GM19099 (cell line): ENCODE data around the gene PAQR8.

Experiments
- POLR2A ChIP-seq: IDR thresholded peaks from 3 replicates; pipeline ENCODE4 v1.6.1; 2011; ENCODE audit warnings: low read depth; ENCODE audit not compliant: insufficient read length; ENCODE audit errors: extremely low read depth

The PAQR8 gene

DNA sequence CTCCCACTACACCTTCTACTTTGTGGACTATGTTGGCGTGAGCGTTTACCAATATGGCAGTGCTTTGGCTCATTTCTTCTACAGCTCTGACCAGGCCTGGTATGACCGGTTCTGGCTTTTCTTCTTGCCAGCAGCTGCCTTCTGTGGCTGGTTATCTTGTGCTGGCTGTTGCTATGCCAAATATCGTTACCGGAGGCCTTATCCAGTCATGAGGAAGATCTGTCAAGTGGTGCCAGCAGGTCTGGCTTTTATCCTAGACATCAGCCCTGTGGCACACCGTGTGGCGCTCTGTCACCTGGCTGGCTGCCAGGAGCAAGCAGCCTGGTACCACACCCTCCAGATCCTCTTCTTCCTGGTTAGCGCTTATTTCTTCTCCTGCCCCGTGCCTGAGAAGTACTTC is 41.7 kb downstream of the PAQR8 start:
- no peak for TF ChIP-seq POLR2A

DNA sequence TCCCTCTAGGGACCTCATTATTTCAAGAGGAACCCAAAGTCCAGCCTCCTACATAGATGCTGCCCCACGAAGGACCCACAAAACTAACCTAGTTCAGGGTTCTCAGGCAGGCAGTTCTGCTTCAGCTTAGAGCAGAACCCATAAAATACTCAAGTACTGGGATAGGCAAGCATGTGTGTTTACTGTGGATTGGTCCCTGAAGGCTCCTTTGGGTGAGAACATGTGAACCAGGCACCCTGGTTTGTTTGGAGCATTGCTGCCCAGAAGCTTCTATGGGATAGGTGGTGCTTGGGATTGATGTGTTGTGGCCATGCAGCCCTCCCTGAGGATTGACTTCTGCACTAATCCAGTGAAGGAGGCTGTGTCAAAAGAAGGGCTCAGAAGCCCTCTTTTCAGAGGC is 43.3 kb downstream of the PAQR8 start:
- no peak for TF ChIP-seq POLR2A

DNA sequence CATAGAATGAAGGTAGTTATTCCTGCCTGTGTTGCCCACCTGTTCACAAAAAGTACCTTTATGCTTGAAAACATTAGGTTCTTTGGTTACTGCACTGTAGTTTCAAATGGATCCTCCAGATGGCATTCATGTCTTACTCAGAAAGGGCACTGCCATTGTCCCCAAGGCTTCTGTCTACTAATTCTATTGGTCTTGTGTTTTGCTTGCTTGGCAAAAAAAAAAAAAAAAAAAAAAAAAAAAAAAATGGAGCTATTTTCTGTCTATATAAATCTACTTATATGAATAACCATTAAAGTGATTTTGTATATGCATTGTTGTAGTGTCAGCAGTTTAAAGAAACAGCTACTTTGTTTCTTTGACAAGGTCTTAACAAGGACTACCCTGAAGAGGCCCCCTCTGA is 45.5 kb downstream of the PAQR8 start:
- no peak for TF ChIP-seq POLR2A

DNA sequence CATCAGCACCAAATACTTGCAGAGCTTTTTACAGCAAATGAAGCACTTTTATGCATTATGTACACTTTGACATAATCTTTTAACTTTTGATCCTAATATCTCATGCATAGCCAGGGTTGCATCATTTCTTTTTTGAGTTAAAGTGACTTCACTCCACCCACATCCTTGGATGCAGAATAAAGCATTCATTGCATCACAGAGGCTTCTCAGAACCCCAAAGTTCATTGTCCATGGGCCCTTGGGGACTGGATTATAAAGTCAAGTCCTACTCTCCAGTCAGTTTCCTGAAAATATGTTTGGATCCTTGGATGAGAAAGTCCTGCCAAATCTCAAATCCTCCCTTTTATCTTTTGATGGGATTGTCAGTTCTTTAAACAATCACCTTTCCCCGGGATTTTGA is 47.5 kb downstream of the PAQR8 start:
- no peak for TF ChIP-seq POLR2A

DNA sequence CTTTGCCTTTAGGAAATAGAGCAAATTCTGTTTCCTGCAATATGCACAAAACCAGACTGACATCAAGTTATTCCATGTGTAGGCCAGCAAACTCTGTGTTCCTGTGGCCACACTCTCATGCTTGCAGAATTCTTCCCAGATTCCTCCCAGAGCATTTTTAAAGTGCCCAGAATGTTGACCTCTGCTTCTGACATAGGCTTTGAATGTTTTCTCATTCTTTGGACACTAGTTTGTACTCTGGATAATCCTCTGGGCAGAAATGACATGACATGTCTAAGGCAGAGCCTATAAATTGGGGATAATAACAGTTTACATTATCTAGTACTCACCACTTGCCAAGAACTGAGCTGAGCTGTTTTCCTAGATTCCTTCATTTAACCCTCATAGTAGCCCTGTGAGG is 49.0 kb downstream of the PAQR8 start:
- no peak for TF ChIP-seq POLR2A

DNA sequence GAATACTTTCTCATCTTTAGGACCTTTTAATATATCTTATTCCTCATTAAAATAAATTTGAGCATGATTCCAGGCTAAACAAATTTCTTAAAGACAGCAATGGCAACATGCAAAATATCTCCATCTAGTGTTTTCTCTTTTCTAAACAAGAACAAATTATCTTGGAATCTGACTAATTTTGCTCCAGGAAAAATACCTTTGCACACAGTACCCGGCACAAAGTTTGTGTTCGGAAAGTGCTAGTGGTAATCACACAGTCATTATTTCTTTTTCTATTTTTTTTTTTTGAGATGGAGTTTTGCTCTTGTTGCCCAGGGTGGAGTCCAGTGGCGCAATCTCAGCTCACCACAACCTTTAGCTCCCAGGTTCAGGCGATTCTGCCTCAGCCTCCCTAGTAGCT is 50.0 kb downstream of the PAQR8 start:
- no peak for TF ChIP-seq POLR2A

DNA sequence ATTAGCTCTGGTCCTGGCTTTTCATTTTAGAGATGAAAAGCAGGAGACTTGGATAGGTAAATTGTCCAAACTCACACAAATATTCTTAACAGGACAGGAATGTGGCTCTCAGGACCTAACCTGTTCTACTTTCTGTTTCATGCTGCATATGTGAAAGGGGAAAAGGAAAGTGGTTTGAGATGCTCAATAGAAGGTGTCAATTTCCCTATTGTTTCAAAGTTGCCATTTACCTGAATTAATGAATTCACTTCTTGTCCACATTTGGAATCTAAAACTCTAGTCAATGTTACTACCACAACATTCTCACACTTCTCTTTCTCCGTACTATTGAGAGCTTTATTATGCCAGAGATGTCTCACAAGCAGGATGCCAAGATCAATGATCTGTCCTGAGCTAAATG is 53.4 kb downstream of the PAQR8 start:
- TF ChIP-seq POLR2A, result no peak

DNA sequence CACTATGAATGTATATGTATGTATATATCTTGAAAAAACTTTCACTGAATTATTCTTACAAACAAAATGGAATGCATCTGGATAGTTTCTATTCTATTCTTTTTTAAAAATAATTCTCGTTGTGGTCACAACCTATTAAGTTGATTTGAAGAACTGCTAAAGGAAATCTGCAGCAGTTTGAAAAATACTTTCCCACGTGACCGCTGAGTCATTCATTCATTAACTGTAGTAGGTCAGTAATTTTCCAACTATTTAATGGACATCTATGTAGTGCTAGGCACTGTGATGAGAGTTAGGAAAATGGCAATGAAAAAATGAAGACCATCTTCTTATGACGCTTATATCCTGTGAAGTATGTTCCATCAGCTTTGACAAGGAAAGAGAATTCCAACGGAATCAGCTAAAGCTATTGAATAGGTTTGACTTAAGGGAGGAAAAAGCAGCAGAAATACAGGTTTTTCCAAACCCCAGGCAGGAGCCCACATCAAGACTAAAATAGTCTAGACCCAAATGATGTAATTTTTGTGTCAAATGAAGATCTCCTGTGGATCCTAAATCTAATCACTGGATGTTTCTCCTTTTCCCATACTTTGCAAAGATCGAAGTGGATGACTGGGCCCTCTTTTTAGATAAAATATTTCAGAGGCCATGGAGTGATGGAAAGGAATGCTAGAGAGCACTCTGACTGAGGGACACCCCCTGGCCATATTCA is 54.1 kb downstream of the PAQR8 start:
- no peak for TF ChIP-seq POLR2A

DNA sequence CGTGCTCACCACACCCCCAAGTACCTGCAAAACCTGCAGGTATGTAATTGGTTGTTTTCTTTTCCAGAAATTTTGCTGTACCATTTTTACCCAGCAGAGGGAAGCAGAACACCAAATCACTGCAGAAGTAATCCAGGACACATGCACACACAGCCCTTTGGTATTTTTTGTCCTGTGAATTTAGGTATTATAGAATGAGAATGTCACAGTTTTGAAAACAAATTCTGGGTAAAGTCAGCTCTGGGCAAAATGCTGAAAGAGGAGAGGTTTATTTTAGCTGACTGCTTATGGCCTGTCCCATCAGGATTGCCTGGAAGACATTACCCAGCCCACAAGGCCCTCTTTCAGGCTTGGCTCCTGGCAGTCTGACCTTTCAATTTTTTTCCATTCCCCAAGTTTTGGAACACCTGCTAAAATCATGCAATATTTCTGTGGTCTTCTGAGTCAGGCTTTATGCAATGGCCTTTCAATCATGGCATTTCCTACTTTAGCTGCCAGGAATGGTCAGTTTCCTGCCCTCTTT is 54.7 kb downstream of the PAQR8 start:
- no peak for TF ChIP-seq POLR2A

DNA sequence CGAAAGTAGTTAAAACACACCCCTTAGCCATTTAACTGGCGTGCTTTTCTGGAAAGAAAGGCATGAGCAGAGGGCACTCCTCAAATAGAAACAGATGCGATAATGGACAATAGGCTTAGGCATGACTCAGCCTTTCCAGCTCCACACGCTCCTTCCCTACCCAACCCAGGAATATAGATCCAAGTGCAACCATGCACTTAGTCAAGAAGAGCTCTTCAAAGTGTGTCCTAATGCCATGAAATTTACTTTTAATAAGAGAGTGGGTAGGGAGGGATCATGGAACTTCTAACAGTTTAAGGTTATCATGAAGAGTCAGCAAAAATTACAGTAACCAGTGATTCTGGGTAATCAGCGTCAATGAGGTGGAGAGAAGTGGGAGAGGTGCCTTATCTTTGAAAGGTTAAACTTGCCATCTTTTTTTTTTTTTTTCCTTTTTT is 55.7 kb downstream of the PAQR8 start:
- TF ChIP-seq POLR2A, result no peak

DNA sequence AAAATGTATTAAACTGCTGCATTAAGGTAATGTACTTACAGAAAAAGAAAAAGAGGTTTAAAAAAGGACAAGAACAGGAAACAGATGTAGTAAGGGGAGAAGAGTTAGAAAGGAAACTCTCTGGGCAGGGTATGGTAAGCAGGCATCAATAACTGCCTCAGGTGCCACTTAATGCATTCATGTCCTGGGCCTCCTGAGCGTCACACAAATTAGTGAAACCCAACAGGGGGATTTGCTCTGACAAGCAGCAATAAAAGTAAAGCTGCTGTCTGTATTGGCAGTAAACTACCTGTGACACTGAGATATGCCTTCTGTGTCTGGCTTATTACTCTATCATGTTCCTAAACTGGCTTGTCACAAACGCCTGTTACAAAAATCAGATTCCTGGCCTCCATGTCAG is 56.7 kb downstream of the PAQR8 start:
- TF ChIP-seq POLR2A, result no peak

DNA sequence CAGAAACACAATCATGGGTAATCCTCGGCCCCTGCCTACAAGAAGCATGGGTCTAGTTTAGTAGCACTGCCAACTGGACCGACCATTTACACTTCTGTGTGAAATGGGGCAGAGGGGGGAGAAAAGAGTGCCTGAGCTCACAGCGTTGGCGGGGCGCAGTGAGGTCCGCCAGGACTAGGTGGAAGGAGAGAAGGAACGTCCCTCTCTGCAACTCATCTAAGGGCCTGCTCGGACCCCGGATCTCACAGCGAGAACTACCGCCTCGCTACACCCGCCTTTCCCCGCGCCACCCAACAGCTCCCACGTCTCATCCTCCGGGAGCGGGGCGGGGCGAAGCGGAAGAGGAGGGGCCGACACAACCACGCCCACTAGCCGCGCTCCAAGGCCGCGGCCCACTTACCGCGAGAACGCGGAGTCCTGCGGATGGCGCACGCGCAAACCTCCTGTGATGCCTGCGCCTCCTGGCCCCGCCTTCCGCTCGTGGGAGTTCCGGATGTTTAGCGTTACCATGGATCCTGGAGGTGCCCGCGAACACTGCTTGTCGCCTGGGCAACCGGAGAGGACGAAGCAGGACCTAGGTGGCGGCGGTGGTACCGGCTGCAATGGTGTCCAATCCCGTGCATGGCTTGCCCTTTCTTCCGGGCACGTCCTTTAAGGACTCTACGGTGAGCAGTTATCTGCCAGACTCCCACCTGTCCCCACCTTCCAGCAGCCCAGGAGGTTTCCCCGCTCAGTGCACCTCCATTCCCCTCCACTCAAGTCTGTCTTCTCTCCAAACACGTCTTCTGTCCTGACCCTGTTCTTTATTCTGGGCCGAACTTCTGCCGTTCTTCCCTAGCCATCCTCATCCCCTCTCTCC is 58.1 kb downstream of the PAQR8 start, which contains the start of gene EFHC1:
Gene EFHC1, plus strand, starts transcription at position 534 of the 859 bp plus-strand sequence. Its CDS starts 69 bp downstream, at position 603.
- peak; percentile 95 for TF ChIP-seq POLR2A

DNA sequence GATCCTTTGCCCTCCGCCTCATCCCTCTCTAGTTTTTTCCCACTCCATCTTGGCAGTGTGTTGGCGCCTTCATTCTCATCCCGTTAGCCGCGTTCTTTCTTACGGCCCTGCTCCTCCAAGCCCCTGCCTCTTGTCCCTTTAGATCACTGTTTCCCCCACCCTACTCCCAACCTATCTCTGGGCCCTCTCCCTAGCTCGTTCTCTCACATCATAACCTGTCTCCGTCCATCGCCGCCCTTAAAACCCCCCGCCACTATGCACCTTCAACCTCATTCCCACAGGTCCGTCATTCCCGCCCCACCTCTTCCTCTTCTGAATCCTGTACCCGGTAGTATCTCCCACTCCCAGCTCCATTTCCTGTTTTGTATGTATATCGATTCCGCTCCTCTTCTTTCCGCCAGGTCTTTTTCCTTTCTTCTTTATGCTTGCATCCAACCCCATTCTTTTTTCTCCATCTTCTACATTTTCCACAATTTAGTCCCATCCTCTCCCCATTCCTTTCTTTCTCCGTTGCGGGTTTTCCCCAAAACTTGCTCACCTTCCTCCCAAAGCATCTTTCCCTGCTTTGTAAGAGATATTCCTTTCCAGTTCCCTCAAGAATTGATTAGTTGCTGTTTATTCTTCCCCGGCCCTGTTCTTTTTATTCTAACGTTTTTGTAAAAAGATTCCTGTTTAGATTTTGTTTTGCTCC is 58.9 kb downstream of the PAQR8 start:
- TF ChIP-seq POLR2A, result no peak

DNA sequence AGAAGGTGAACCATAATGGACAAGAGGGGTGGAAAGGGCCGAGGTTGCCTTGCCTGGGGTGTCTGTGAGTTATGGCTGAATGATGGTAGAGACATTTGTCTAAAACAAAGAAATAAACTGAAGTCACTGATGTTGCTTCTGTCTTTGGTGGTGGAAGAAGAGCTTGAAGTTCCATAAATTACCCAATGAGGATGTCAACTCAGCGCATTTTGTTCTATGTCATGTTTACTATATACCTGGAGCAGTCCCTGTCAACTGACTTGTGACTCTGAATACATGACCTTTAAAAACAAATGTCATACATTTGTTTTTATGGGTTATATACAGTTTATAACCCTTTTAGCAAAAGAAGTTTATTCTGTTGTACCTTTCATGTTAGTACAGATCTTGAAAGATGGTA is 60.2 kb downstream of the PAQR8 start:
- TF ChIP-seq POLR2A, result no peak

DNA sequence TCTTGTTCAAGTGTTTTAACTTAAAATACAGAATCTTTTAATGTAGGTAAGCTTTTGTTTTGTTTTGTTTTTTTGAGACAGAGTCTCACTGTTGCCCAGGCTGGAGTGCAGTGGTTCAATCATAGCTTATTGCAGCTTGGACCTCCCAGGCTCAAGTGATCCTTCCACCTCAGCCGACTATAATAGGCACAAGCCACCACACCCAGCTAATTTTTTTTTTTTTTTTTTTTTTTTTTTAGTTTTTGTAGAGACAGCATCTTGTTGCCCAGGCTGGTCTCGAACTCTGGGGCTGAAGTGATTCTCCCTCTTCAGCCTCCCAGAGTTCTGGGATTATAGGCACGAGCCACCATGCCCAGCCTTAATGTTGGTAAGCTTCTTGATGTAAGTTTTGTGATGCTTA is 61.5 kb downstream of the PAQR8 start:
- no peak for TF ChIP-seq POLR2A
